Measurements from ENCODE around the gene CHSY1.

Gene CHSY1

GRCh38 chr15:101141926-101142527 lies 109.8 kb downstream of the CHSY1 start:
- no peak for TF ChIP-seq CTCF (IDR thresholded peaks at IDR 0.05; ENCODE audit: insufficient read depth, low read depth, low read length, missing control alignments)
- no peak for DNase-seq (ENCODE audit: low read depth)
- H3K4me3 ChIP-seq (ENCODE audit: low read length) = no peak overlapping the region

- H3K4me3 ChIP-seq (ENCODE audit: low read length) = no peak overlapping the region
- TF ChIP-seq CTCF (IDR thresholded peaks at IDR 0.05; ENCODE audit: insufficient read depth, low read depth, low read length, missing control alignments) = no peak
- no peak for DNase-seq (ENCODE audit: low read depth)
Measured at GRCh38 chr15:101140697-101141065, 111.2 kb downstream of the CHSY1 start.

- no peak for TF ChIP-seq CTCF (IDR thresholded peaks at IDR 0.05; ENCODE audit: insufficient read depth, low read depth, low read length, missing control alignments)
- no peak overlapping the region for H3K4me3 ChIP-seq (ENCODE audit: low read length)
- DNase-seq (ENCODE audit: low read depth) = no peak
Measured at GRCh38 chr15:101139986-101140696, 111.7 kb downstream of the CHSY1 start.

- DNase-seq (ENCODE audit: low read depth) = no peak
- no peak overlapping the region for H3K4me3 ChIP-seq (ENCODE audit: low read length)
- no peak for TF ChIP-seq CTCF (IDR thresholded peaks at IDR 0.05; ENCODE audit: insufficient read depth, low read depth, low read length, missing control alignments)
Measured at GRCh38 chr15:101138913-101139880, 112.7 kb downstream of the CHSY1 start.

GRCh38 chr15:101138086-101138660 lies 113.7 kb downstream of the CHSY1 start:
- H3K4me3 ChIP-seq (ENCODE audit: low read length) = no peak overlapping the region
- TF ChIP-seq CTCF (IDR thresholded peaks at IDR 0.05; ENCODE audit: insufficient read depth, low read depth, low read length, missing control alignments) = no peak
- no peak for DNase-seq (ENCODE audit: low read depth)

- no peak for TF ChIP-seq CTCF (IDR thresholded peaks at IDR 0.05; ENCODE audit: insufficient read depth, low read depth, low read length, missing control alignments)
- no peak overlapping the region for H3K4me3 ChIP-seq (ENCODE audit: low read length)
Measured at GRCh38 chr15:101137312-101137940, 114.4 kb downstream of the CHSY1 start.

More at GRCh38 chr15:101137312-101137940, 114.4 kb downstream of the CHSY1 start:
- no peak for DNase-seq (ENCODE audit: low read depth)
